Kidney (tissue), 14 donors: ENCODE measurements around the gene UGDH. TPM values are rescaled to one million over a fixed set of nuclear protein-coding genes. Genes with fewer than 3 reads are reported as not detected.

ENCODE experiments used
- DNase-seq, 5 donors: peaks; one replicate each; pipeline ENCODE4 v3.0.0-alpha.2; 2013 to 2020
- FAIRE-seq: peaks from 2 replicates; lab custom pipeline; 2012; peaks lifted over from hg19 to GRCh38; lab: Jason Lieb, UNC
- H3K27ac ChIP-seq, 2 donors: one replicate each; pipeline ENCODE4 v1.7.0; 2013; ENCODE audit warnings: low read depth in 2 of 2, low read length in 2 of 2, inconsistent platforms in 1 of 2
- H3K27me3 ChIP-seq: one replicate; pipeline ENCODE4 v1.7.1; 2013; ENCODE audit warnings: low read length, inconsistent platforms; ENCODE audit not compliant: control insufficient read depth, insufficient read depth
- H3K36me3 ChIP-seq, 3 donors: one replicate each; pipeline versions ENCODE4 v1.7.0 to v1.7.1; 2013; ENCODE audit warnings: low read length in 3 of 3, control low read depth in 1 of 3, inconsistent platforms in 1 of 3; ENCODE audit not compliant: insufficient read depth in 3 of 3, control insufficient read depth in 2 of 3
- H3K4me1 ChIP-seq, 3 donors: one replicate each; pipeline versions ENCODE4 v1.7.0 to v1.7.1; 2013; ENCODE audit warnings: low read length in 3 of 3, inconsistent platforms in 1 of 3, low read depth in 1 of 3; ENCODE audit not compliant: control insufficient read depth in 2 of 3, insufficient read depth in 2 of 3
- H3K4me3 ChIP-seq, 3 donors: one replicate each; pipeline versions ENCODE4 v1.7.0 to v1.8.1; 2013; ENCODE audit warnings: low read length in 3 of 3, control low read depth in 1 of 3, inconsistent platforms in 1 of 3
- H3K9ac ChIP-seq, 3 donors: one replicate each; pipeline versions ENCODE4 v1.7.0 to v1.7.1; 2013; ENCODE audit warnings: low read length in 3 of 3, control low read depth in 1 of 3, inconsistent platforms in 1 of 3
- H3K9me3 ChIP-seq, 3 donors: one replicate each; pipeline versions ENCODE4 v1.7.0 to v1.7.1; 2013; ENCODE audit warnings: low read length in 3 of 3, control low read depth in 1 of 3, inconsistent platforms in 1 of 3; ENCODE audit not compliant: control insufficient read depth in 2 of 3, insufficient read depth in 1 of 3
- intact Hi-C: fragments of 100-400 bp; cut with DNase I; formaldehyde crosslinking; loops from one replicate; pipeline ENCODE4 v1.11.1; 2022
- polyA plus RNA-seq: library from polyadenylated mRNA; stranded (reverse); fragments of 350-450 nt; fragmentation: Illumina TruSeq; extraction: RNeasy Lipid Tissue Mini Kit (QIAGEN cat#74804); gene quantifications from one replicate; pipeline ENCODE4 v1.2.3, GENCODE V29; 2014; ENCODE audit warnings: low read depth, low replicate concordance; ENCODE audit not compliant: insufficient read depth
- total RNA-seq: library from RNA; stranded (reverse); fragmentation: NEBNext Ultra II Directional; extraction: Animal tissue kit (Norgen Biotek cat#: 25700); gene quantifications from one replicate; pipeline ENCODE4 v1.2.1, GENCODE V29; 2021
- TF ChIP-seq, protein P1 (sequence below): IDR thresholded peaks from 3 replicates; pipeline ENCODE4 v1.5.1; 2012; ENCODE audit warnings: mild to moderate bottlenecking, moderate library complexity, borderline replicate concordance; ENCODE audit not compliant: insufficient read depth; ENCODE audit errors: extremely low read depth
- donor health status: control.
- donor health status: control.
- donor health status: control.
- donor health status: control.
- donor health status: control.
- donor health status: DM: yes; HTN: yes; CAD: no.
- donor health status: Normal renal cell carcinoma (clear cell type).

Gene UGDH
- total and polyA plus RNA-seq, 2 donors from 2014 or later = 28.2 to 79.4 TPM

DNA sequence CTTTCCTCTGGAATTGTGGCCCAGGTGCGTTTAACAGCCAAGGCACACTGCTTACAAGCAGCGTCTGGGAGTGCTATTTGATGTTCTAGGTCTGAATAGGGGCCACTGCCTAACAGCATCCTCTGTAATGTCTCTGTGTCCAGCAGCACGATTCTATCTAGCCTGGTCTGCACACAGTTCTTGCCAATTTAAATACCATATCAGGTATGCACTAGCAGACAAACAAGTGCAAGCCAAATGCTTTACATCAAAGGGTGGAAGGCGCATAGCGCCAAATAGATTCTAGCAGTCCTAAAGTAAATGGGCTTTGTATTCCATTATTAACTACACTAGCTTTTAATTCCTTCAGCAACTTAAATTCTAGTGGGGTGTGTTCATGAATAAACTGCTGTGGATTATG lies 15.8 kb upstream of the UGDH start:
- peaks cover 19 to 36% (median 21%) of the 10 kb centered on the region in 3 donors for H3K4me1 ChIP-seq
- no peaks in the 10 kb centered on the region for H3K27me3 ChIP-seq
- no peak for FAIRE-seq
- TF ChIP-seq, protein P1, sequence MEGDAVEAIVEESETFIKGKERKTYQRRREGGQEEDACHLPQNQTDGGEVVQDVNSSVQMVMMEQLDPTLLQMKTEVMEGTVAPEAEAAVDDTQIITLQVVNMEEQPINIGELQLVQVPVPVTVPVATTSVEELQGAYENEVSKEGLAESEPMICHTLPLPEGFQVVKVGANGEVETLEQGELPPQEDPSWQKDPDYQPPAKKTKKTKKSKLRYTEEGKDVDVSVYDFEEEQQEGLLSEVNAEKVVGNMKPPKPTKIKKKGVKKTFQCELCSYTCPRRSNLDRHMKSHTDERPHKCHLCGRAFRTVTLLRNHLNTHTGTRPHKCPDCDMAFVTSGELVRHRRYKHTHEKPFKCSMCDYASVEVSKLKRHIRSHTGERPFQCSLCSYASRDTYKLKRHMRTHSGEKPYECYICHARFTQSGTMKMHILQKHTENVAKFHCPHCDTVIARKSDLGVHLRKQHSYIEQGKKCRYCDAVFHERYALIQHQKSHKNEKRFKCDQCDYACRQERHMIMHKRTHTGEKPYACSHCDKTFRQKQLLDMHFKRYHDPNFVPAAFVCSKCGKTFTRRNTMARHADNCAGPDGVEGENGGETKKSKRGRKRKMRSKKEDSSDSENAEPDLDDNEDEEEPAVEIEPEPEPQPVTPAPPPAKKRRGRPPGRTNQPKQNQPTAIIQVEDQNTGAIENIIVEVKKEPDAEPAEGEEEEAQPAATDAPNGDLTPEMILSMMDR = no peak
- peak overlapping the region in 1 of 3 donors; percentile 9 for H3K4me3 ChIP-seq
- no peaks in the 10 kb centered on the region for H3K36me3 ChIP-seq
- peak in 3 of 5 donors; percentile 45 to 63 (median 60) for DNase-seq
- H3K9me3 ChIP-seq = no peaks in the 10 kb centered on the region
- intact Hi-C loops = no loop called here
- peak overlapping the region in 1 of 2 donors; percentile 28 for H3K27ac ChIP-seq
- H3K9ac ChIP-seq = peak overlapping the region in 1 of 3 donors; percentile 22

DNA sequence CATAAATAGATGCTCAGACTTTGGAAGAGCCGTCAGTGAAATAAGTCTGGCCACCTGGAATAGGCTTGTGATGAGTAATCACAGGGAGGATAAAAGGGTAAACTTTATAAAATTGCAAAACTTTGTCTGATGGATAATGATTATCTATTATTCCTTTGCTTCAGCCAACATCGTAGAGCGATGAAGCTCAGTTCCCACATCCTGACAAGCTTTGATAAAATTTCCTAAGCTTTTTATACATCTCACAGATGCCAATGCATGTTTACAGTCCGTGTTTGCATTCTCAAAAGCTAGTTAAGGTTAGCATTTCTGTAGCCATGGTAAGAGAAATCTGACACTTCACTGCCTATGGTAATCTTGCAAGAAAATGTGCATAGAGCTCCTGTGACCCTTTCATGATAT lies 15.4 kb upstream of the UGDH start:
- FAIRE-seq (no peak), DNase-seq (no peak)
- Histone ChIP-seq H3K27ac (peak overlapping the region; percentile 7 to 28), H3K27me3 (no peaks in the 10 kb centered on the region), H3K36me3 (no peaks in the 10 kb centered on the region), H3K9me3 (no peaks in the 10 kb centered on the region), H3K9ac (peak overlapping the region in 1 of 3 donors; percentile 22), H3K4me3 (peak overlapping the region in 1 of 3 donors; percentile 9), H3K4me1 (peaks cover 19 to 36% (median 21%) of the 10 kb centered on the region in 3 donors)
- TF ChIP-seq, protein P1 = no peak
- intact Hi-C loops = no loop called here

DNA sequence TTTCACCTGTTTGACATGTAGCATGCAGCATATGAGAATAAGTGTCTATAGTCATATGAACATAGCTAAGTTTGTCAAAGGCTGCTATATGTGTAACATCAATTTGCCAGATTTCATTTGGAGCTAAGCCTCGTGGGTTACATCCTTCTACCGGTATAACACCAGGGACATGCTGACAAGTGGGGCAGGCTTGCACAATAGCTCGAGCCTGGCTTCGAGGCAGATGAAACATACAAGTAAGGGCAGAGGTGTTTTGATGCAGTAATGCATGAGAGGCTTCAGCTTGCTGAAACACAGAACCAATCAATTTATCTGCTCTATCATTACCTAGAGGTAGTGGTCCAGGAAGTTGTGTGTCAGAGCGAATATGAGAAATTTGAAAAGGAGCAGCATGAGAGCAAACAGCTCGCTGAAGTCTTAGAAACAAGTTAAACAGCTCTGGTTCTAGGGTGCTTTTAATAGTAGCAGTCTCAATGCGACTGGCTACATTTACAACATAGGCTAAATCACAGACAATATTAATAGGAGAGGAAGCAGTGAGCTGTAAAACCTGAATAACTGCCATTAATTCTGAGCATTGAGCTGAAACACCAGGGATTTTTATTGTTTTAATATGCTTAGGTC lies 14.9 kb upstream of the UGDH start:
- Histone ChIP-seq H3K9ac (no peak overlapping the region), H3K27ac (peak overlapping the region in 1 of 2 donors; percentile 25), H3K4me1 (peaks cover 19 to 36% (median 21%) of the 10 kb centered on the region in 3 donors), H3K27me3 (no peaks in the 10 kb centered on the region), H3K36me3 (no peaks in the 10 kb centered on the region), H3K9me3 (no peaks in the 10 kb centered on the region), H3K4me3 (no peak overlapping the region)
- intact Hi-C loops = no loop called here
- peak in 2 of 5 donors; percentile 65 to 73 for DNase-seq
- TF ChIP-seq, protein P1 = no peak
- no peak for FAIRE-seq
